Parietal lobe (tissue), 2 donors: ENCODE data around the gene EDAR. TPM values are rescaled to one million over a fixed set of nuclear protein-coding genes. Genes with fewer than 3 reads are reported as not detected.

ENCODE experiments used
- small RNA-seq: library from RNA; depleted of rRNA; stranded (forward); fragments of <200 nt; gene quantifications from one replicate; pipeline ENCODE3, GENCODE V24; 2014; ENCODE audit warnings: low replicate concordance
- total RNA-seq: library from RNA; depleted of rRNA; stranded (reverse); fragments of >200 nt; gene quantifications from one replicate; pipeline ENCODE4 v1.2.3, GENCODE V29; 2014

The EDAR gene
- not detected for total RNA-seq

DNA sequence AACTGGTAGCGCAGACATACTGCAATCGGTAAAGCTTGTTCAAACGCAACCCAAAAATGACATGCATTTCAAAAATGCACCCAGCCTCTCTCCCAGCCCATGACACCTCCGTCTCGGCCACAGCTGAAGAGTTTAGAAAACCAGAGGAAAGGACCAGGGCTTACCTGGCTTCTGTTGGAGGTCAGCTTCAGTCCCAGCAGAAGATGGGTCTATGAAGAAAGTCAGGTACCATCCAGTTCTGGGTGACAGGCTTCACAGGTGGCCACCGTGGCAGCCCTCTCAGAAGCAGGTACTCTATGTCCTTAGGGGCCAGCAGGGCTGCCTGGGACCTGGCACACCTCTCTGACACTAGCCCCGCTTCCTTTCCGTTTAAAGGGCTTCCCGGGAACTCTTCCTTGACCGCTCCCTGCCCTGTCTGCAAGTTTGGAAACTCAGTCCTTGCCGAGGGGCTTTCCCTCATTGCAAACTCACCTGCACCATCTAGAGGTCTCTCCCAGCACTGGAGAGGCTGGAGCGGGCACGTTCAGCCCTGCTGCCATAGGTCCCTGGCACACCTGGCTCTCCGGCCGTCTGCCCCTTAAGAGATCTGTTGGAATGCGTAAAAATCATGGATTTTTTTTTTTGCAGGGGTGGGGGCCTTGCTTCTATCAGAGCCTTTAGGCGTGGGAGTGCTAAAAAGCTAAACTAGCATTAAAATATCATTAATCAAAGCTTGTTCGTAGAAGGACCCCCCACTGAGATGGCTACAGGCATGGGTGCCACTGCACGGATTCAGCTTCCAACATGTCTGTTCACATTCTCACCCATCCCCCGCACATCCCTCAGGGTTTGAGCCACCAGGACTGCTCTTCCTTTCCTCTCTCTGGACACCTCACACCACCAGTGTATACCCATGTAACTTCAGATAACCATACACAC is at the start of gene EDAR:
EDAR (minus strand) TSS at position 425 of the 918 bp plus-strand sequence. CDS start 58,206 bp downstream, outside the sequence.

Small RNA genes within 50 kb of the gene (small RNA-seq; reads per million reads assigned to genes)
- not detected for gene AC073415.1

Other genes with a start within 250 kb of the EDAR start
- gene CCDC138, start 202.4 kb downstream of the EDAR start, total RNA-seq = 41.3 TPM
- gene SH3RF3, start 140.0 kb upstream of the EDAR start, total RNA-seq = 22.5 TPM